Left lung (tissue), 10 donors: ENCODE results near the gene LYPLAL1. TPM values are rescaled to one million over a fixed set of nuclear protein-coding genes. Genes with fewer than 3 reads are reported as not detected.

Experiments
- ATAC-seq: fragments of 200-7000 bp; cut with Tn5 transposase; one replicate; pipeline ENCODE4 v1.9.1; 2020; ENCODE audit warnings: moderate library complexity
- DNase-seq, 4 donors: peaks; one replicate each; pipeline ENCODE4 v3.0.0-alpha.2; 2013 to 2020
- H3K27ac ChIP-seq, 2 donors: fragments of 200-600 bp; sonication (generic) in 1 of 2; one replicate each; pipeline versions ENCODE4 v1.5.0 to v1.8.0; 2020 to 2021
- H3K27me3 ChIP-seq, 2 donors: fragments of 200-600 bp; sonication (generic) in 1 of 2; one replicate each; pipeline versions ENCODE4 v1.5.0 to v1.8.0; 2020 to 2021
- H3K36me3 ChIP-seq, 2 donors: fragments of 200-600 bp; sonication (generic) in 1 of 2; one replicate each; pipeline versions ENCODE4 v1.5.0 to v1.8.0; 2020 to 2021
- H3K4me1 ChIP-seq, 2 donors: fragments of 200-600 bp; one replicate each; pipeline ENCODE4 v1.8.0; 2021
- H3K4me3 ChIP-seq, 2 donors: fragments of 200-600 bp; sonication (generic) in 1 of 2; one replicate each; pipeline versions ENCODE4 v1.5.0 to v1.8.0; 2020 to 2021; ENCODE audit warnings: mild to moderate bottlenecking in 1 of 2
- H3K9me3 ChIP-seq, 2 donors: fragments of 200-600 bp; sonication (generic) in 1 of 2; one replicate each; pipeline versions ENCODE4 v1.5.0 to v1.8.0; 2020 to 2021
- CTCF ChIP-seq, 2 donors: fragments of 200-600 bp; sonication (generic) in 1 of 2; IDR thresholded peaks; one replicate each; pipeline versions ENCODE4 v1.5.0 to v1.8.0; 2021; ENCODE audit warnings: antibody characterized with exemption in 2 of 2
- intact Hi-C, 2 donors: fragments of 100-400 bp; cut with DNase I; formaldehyde crosslinking; loops; one replicate each; pipeline versions ENCODE4 v1.11.2 to v1.14.2; 2022
- polyA plus RNA-seq, 6 donors: library from polyadenylated mRNA; unstranded; fragments of 120-200 nt; gene quantifications; one replicate each; pipeline ENCODE4 v1.2.1, GENCODE V29; 2013; ENCODE audit not compliant: insufficient read length in 6 of 6
- total RNA-seq, 2 donors: library from RNA; stranded (reverse); fragmentation: NEBNext Ultra II Directional; extraction: Animal tissue kit (Norgen Biotek cat#: 25700); gene quantifications; one replicate each; pipeline ENCODE4 v1.2.1, GENCODE V29; 2021
- donor health status: DM: no; HTN: yes; CAD: no.
- donor health status: DM: no; HTN: no; CAD: no.

The LYPLAL1 gene
- total and polyA plus RNA-seq, 8 donors: 24.1 to 60.9 (median 52.1) TPM

- Histone ChIP-seq H3K4me1 (no peaks in the 10 kb centered on the region), H3K4me3 (no peak overlapping the region), H3K27ac (no peak overlapping the region), H3K9me3 (no peaks in the 10 kb centered on the region), H3K27me3 (no peaks in the 10 kb centered on the region), H3K36me3 (no peaks in the 10 kb centered on the region)
- intact Hi-C loops: no loop called here
- DNase-seq: no peak
- no peak for TF ChIP-seq CTCF (IDR thresholded peaks at IDR 0.05)
- no peak for ATAC-seq
Observed at GRCh38 chr1:219128957-219129356, 44.7 kb upstream of the LYPLAL1 start.

- Histone ChIP-seq H3K36me3 (no peaks in the 10 kb centered on the region), H3K4me3 (no peak overlapping the region), H3K4me1 (no peaks in the 10 kb centered on the region), H3K9me3 (peaks cover 0 to 3% of the 10 kb centered on the region in 2 donors), H3K27ac (no peak overlapping the region), H3K27me3 (no peaks in the 10 kb centered on the region)
- intact Hi-C loops: no loop called here
- no peak for TF ChIP-seq CTCF (IDR thresholded peaks at IDR 0.05)
- DNase-seq (no peak), ATAC-seq (no peak)
Observed at GRCh38 chr1:219130366-219130935, 43.2 kb upstream of the LYPLAL1 start.

- intact Hi-C loops: no loop called here
Observed at GRCh38 chr1:219132939-219133338, 40.7 kb upstream of the LYPLAL1 start.

GRCh38 chr1:219138747-219139146 is 34.9 kb upstream of the LYPLAL1 start:
- Histone ChIP-seq H3K36me3 (no peaks in the 10 kb centered on the region), H3K4me1 (no peaks in the 10 kb centered on the region), H3K4me3 (no peak overlapping the region), H3K27ac (no peak overlapping the region), H3K27me3 (no peaks in the 10 kb centered on the region), H3K9me3 (peaks cover 0 to 3% of the 10 kb centered on the region in 2 donors)
- TF ChIP-seq CTCF (IDR thresholded peaks at IDR 0.05): no peak
- ATAC-seq: no peak
- DNase-seq: no peak
- intact Hi-C loops: no loop called here

More at GRCh38 chr1:219132939-219133338, 40.7 kb upstream of the LYPLAL1 start:
- Histone ChIP-seq H3K27ac (no peak overlapping the region), H3K4me3 (no peak overlapping the region), H3K36me3 (no peaks in the 10 kb centered on the region), H3K27me3 (no peaks in the 10 kb centered on the region), H3K9me3 (peaks cover 0 to 3% of the 10 kb centered on the region in 2 donors), H3K4me1 (no peaks in the 10 kb centered on the region)
- DNase-seq (no peak), ATAC-seq (no peak)
- TF ChIP-seq CTCF (IDR thresholded peaks at IDR 0.05): no peak

- no peaks in the 10 kb centered on the region for H3K9me3 ChIP-seq
- DNase-seq (no peak), ATAC-seq (no peak)
- no peaks in the 10 kb centered on the region for H3K4me1 ChIP-seq
- H3K4me3 ChIP-seq: no peak overlapping the region
- intact Hi-C loops: no loop called here
- no peaks in the 10 kb centered on the region for H3K36me3 ChIP-seq
- H3K27ac ChIP-seq: no peak overlapping the region
- no peak for TF ChIP-seq CTCF (IDR thresholded peaks at IDR 0.05)
- H3K27me3 ChIP-seq: no peaks in the 10 kb centered on the region
Observed at GRCh38 chr1:219140303-219140877, 33.3 kb upstream of the LYPLAL1 start.
